PFSK-1 (cell line): ENCODE data around the gene ALPI.

Experiments used
- POLR2AphosphoS5 ChIP-seq: IDR thresholded peaks from 2 replicates; pipeline ENCODE4 v1.6.1; 2012; ENCODE audit warnings: low read depth, mild to moderate bottlenecking, control low read depth, low read length, moderate library complexity
- SIN3A ChIP-seq: IDR thresholded peaks from 2 replicates; pipeline ENCODE4 v1.6.1; 2012; ENCODE audit warnings: mild to moderate bottlenecking, low read length, moderate library complexity, borderline replicate concordance; ENCODE audit not compliant: insufficient read depth
- TAF1 ChIP-seq: IDR thresholded peaks from 2 replicates; pipeline ENCODE4 v1.6.1; 2012; ENCODE audit warnings: low read length, control low read depth, borderline replicate concordance; ENCODE audit not compliant: insufficient read depth
- TF ChIP-seq, protein P1 (sequence below), 2 experiments: IDR thresholded peaks; 2 replicates each; pipeline versions ENCODE4 v1.6.1 to v1.8.0; 2011 to 2012; ENCODE audit warnings: low read depth in 2 of 2, low read length in 2 of 2, control low read depth in 1 of 2, inconsistent platforms in 1 of 2, mild to moderate bottlenecking in 1 of 2, moderate library complexity in 1 of 2; ENCODE audit not compliant: insufficient read depth in 1 of 2

DNA sequence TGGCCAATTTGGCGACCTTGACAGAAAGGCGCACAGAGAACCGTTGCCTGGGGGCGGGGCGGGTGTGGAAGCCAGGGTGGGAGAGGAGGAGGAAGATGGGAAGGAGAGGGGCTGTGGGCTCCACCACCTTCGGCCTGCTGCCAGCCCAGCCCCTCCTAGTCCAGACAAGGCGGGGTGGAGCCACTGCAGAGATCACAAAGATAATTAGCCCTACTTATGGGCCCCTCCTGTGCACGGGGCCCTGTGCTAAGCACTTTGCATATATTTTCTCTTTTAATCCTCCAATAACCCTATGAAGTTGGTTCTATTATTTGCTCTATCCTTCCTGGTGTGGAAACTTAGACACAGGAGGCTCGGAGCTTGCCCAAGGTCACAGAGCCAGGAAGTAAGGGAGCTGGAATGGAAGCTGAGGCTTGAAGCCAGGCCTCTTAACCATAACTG, 45.4 kb downstream of the ALPI start:
- no peak for TF ChIP-seq SIN3A
- TF ChIP-seq TAF1 = no peak
- TF ChIP-seq, protein P1, sequence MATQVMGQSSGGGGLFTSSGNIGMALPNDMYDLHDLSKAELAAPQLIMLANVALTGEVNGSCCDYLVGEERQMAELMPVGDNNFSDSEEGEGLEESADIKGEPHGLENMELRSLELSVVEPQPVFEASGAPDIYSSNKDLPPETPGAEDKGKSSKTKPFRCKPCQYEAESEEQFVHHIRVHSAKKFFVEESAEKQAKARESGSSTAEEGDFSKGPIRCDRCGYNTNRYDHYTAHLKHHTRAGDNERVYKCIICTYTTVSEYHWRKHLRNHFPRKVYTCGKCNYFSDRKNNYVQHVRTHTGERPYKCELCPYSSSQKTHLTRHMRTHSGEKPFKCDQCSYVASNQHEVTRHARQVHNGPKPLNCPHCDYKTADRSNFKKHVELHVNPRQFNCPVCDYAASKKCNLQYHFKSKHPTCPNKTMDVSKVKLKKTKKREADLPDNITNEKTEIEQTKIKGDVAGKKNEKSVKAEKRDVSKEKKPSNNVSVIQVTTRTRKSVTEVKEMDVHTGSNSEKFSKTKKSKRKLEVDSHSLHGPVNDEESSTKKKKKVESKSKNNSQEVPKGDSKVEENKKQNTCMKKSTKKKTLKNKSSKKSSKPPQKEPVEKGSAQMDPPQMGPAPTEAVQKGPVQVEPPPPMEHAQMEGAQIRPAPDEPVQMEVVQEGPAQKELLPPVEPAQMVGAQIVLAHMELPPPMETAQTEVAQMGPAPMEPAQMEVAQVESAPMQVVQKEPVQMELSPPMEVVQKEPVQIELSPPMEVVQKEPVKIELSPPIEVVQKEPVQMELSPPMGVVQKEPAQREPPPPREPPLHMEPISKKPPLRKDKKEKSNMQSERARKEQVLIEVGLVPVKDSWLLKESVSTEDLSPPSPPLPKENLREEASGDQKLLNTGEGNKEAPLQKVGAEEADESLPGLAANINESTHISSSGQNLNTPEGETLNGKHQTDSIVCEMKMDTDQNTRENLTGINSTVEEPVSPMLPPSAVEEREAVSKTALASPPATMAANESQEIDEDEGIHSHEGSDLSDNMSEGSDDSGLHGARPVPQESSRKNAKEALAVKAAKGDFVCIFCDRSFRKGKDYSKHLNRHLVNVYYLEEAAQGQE (IDR thresholded peaks at IDR 0.05; ENCODE audit: insufficient read depth in 1 of 2, low read depth in 2 of 2, low read length in 2 of 2) = no peak
- no peak for TF ChIP-seq POLR2AphosphoS5
